Loucy (cell line): Measurements from ENCODE around the gene STXBP4.

Experiments
- H2AFZ ChIP-seq: fragments of 200-600 bp; sonication (generic); 2 replicates; pipeline ENCODE4 v1.6.0; 2016; ENCODE audit warnings: antibody characterized with exemption, mild to moderate bottlenecking, low read length, moderate library complexity
- H3F3A ChIP-seq: fragments of 200-600 bp; 2 replicates; pipeline ENCODE4 v1.6.0; 2016; ENCODE audit warnings: antibody characterized with exemption, low read depth, mild to moderate bottlenecking
- H3K27me3 ChIP-seq: fragments of 200-600 bp; sonication (generic); 2 replicates; pipeline ENCODE4 v1.6.1; 2014; ENCODE audit warnings: low read length, mild to moderate bottlenecking; ENCODE audit not compliant: insufficient read depth, poor library complexity, severe bottlenecking
- H3K36me3 ChIP-seq: fragments of 200-600 bp; sonication (generic); 2 replicates; pipeline ENCODE4 v1.6.1; 2016; ENCODE audit warnings: low read length; ENCODE audit not compliant: insufficient read depth
- H3K4me1 ChIP-seq: fragments of 200-600 bp; sonication (generic); 2 replicates; pipeline ENCODE4 v1.5.1; 2014; ENCODE audit warnings: low read length, mild to moderate bottlenecking; ENCODE audit not compliant: insufficient read depth, poor library complexity, severe bottlenecking
- H3K4me2 ChIP-seq: fragments of 200-600 bp; sonication (generic); 2 replicates; pipeline ENCODE4 v1.6.0; 2014; ENCODE audit warnings: antibody characterized with exemption, low read length, low read depth, mild to moderate bottlenecking; ENCODE audit not compliant: poor library complexity, severe bottlenecking
- H3K4me3 ChIP-seq: fragments of 200-600 bp; sonication (generic); 2 replicates; pipeline ENCODE4 v1.5.1; 2014; ENCODE audit warnings: low read length, mild to moderate bottlenecking, mixed read lengths; ENCODE audit not compliant: poor library complexity, severe bottlenecking
- H3K79me2 ChIP-seq: fragments of 200-600 bp; sonication (generic); 2 replicates; pipeline ENCODE4 v1.6.1; 2014; ENCODE audit warnings: low read length; ENCODE audit not compliant: insufficient read depth
- H3K9ac ChIP-seq: fragments of 200-600 bp; sonication (generic); 2 replicates; pipeline ENCODE4 v1.6.0; 2014; ENCODE audit warnings: mild to moderate bottlenecking, low read depth, low read length, moderate library complexity; ENCODE audit not compliant: poor library complexity, severe bottlenecking
- H3K9me2 ChIP-seq: fragments of 200-600 bp; sonication (generic); replicated peaks from 2 replicates; pipeline ENCODE4 v1.6.1; 2016; ENCODE audit warnings: low read depth, low read length, mixed read lengths
- H3K9me3 ChIP-seq: fragments of 200-600 bp; sonication (generic); 2 replicates; pipeline ENCODE4 v1.6.1; 2014; ENCODE audit warnings: mild to moderate bottlenecking, antibody characterized with exemption, low read length, low read depth; ENCODE audit not compliant: insufficient read depth
- H4K20me1 ChIP-seq: fragments of 200-600 bp; sonication (generic); 2 replicates; pipeline ENCODE4 v1.6.0; 2014; ENCODE audit warnings: antibody characterized with exemption, low read length, mild to moderate bottlenecking; ENCODE audit not compliant: insufficient read depth, poor library complexity, severe bottlenecking
- CTCF ChIP-seq: fragments of 200-600 bp; sonication (generic); conservative IDR thresholded peaks from 2 replicates; pipeline ENCODE4 v1.5.1; 2014; ENCODE audit warnings: mild to moderate bottlenecking, antibody characterized with exemption, low read length
- EZH2phosphoT487 ChIP-seq: fragments of 200-600 bp; IDR thresholded peaks from 2 replicates; pipeline ENCODE4 v1.6.1; 2018; ENCODE audit warnings: antibody characterized with exemption, mild to moderate bottlenecking, moderate library complexity, borderline replicate concordance

STXBP4 gene

GRCh38 chr17:55081559-55081958 lies 113.0 kb downstream of the STXBP4 start:
- Histone ChIP-seq H3K27me3 (no peaks in the 10 kb centered on the region), H3K9me3 (no peaks in the 10 kb centered on the region), H3K79me2 (no peaks in the 10 kb centered on the region), H3K4me3 (no peak overlapping the region), H2AFZ (no peak overlapping the region), H3K9ac (no peak overlapping the region), H3F3A (no peaks in the 10 kb centered on the region), H3K4me1 (no peaks in the 10 kb centered on the region), H4K20me1 (no peaks in the 10 kb centered on the region), H3K36me3 (0 out of 2 replicates have a peak, but pooled peaks cover 10% of the 10 kb centered on the region), H3K9me2 (no peaks in the 10 kb centered on the region), H3K4me2 (no peak overlapping the region)
- TF ChIP-seq CTCF (no peak), EZH2phosphoT487 (no peak)

- no peaks in the 10 kb centered on the region; the same call in 1 of the 2 replicates for H3F3A ChIP-seq
- H3K4me1 ChIP-seq: peaks cover 25% of the 10 kb centered on the region
- H3K36me3 ChIP-seq: 0 out of 2 replicates have a peak, but pooled peaks cover 2% of the 10 kb centered on the region
- H3K79me2 ChIP-seq: no peaks in the 10 kb centered on the region
- H3K9me2 ChIP-seq: no peaks in the 10 kb centered on the region
- H4K20me1 ChIP-seq: no peaks in the 10 kb centered on the region
- no peak for TF ChIP-seq CTCF
- TF ChIP-seq EZH2phosphoT487: no peak
- no peak overlapping the region for H3K9ac ChIP-seq
- no peak overlapping the region for H3K4me2 ChIP-seq
- no peaks in the 10 kb centered on the region for H3K9me3 ChIP-seq
- H3K27me3 ChIP-seq: no peaks in the 10 kb centered on the region
- no peak overlapping the region for H2AFZ ChIP-seq
- H3K4me3 ChIP-seq: no peak overlapping the region
These were observed 118.1 kb downstream of the STXBP4 start for GRCh38 chr17:55086635-55087058.

- H3F3A ChIP-seq: no peaks in the 10 kb centered on the region; the same call in 1 of the 2 replicates
- peak overlapping the region; percentile 17 for H3K9ac ChIP-seq
- no peak overlapping the region for H2AFZ ChIP-seq
- peak overlapping the region; percentile 42 for H3K4me2 ChIP-seq
- no peaks in the 10 kb centered on the region for H3K36me3 ChIP-seq
- H3K79me2 ChIP-seq: no peaks in the 10 kb centered on the region
- H3K27me3 ChIP-seq: no peaks in the 10 kb centered on the region
- H4K20me1 ChIP-seq: no peaks in the 10 kb centered on the region
- TF ChIP-seq CTCF: no peak
- no peak for TF ChIP-seq EZH2phosphoT487
- H3K4me3 ChIP-seq: no peak overlapping the region
- no peaks in the 10 kb centered on the region for H3K9me3 ChIP-seq
- H3K4me1 ChIP-seq: peaks cover 39% of the 10 kb centered on the region
- no peaks in the 10 kb centered on the region for H3K9me2 ChIP-seq
These were observed 120.7 kb downstream of the STXBP4 start for GRCh38 chr17:55089256-55089655.
